ENCODE results near the gene DDB1. TPM values are rescaled to one million over a fixed set of nuclear protein-coding genes. Genes with fewer than 3 reads are reported as not detected.

Gene DDB1
- total and polyA plus RNA-seq, 2 of the 13 experiments (the other 11 are each of a cell fraction or from before 2014, with no cell fraction given), result 217 to 266 TPM

DNA sequence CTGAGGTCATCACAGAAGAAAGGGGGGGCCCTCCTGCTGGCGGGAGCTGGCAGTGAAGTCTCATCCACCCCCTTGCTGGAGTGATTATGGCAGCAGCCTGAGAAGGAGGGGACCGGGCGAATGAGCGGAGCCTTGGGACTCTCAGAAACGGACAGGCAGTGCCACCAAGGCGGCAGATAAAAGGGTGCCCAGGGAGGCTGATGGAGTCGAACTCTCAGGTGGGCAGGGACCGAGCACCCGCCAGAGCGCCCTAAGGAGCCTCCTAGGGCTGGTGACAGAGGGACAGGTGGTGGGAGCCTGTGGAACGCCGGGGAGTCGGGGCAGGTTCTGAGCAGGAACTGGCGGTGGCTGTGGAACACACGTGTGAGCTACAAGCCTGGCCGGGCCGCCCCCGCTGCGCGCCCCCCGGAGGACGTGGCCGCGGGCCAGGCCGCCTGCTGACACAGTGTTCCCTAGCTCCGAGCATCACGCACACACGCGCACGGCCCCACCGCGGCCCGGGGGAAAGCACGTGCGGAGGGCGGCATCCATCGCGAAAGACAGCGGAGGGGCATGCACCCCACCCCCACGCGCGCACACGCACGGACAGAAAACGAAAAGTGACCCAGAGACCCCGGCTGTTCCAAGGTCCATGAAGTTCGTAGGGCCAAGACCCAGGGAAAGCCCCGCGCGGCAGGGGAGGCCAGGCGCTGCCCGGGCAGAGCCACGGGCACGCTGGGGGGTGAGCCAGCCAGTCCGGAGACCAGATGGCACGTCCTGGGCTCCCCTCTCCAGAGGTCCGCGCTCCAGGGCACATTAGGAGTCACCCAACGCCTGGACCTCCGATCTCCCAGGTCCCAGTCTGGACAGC, 38.8 kb downstream of the DDB1 start (continued):
- TF ChIP-seq, protein P1, sequence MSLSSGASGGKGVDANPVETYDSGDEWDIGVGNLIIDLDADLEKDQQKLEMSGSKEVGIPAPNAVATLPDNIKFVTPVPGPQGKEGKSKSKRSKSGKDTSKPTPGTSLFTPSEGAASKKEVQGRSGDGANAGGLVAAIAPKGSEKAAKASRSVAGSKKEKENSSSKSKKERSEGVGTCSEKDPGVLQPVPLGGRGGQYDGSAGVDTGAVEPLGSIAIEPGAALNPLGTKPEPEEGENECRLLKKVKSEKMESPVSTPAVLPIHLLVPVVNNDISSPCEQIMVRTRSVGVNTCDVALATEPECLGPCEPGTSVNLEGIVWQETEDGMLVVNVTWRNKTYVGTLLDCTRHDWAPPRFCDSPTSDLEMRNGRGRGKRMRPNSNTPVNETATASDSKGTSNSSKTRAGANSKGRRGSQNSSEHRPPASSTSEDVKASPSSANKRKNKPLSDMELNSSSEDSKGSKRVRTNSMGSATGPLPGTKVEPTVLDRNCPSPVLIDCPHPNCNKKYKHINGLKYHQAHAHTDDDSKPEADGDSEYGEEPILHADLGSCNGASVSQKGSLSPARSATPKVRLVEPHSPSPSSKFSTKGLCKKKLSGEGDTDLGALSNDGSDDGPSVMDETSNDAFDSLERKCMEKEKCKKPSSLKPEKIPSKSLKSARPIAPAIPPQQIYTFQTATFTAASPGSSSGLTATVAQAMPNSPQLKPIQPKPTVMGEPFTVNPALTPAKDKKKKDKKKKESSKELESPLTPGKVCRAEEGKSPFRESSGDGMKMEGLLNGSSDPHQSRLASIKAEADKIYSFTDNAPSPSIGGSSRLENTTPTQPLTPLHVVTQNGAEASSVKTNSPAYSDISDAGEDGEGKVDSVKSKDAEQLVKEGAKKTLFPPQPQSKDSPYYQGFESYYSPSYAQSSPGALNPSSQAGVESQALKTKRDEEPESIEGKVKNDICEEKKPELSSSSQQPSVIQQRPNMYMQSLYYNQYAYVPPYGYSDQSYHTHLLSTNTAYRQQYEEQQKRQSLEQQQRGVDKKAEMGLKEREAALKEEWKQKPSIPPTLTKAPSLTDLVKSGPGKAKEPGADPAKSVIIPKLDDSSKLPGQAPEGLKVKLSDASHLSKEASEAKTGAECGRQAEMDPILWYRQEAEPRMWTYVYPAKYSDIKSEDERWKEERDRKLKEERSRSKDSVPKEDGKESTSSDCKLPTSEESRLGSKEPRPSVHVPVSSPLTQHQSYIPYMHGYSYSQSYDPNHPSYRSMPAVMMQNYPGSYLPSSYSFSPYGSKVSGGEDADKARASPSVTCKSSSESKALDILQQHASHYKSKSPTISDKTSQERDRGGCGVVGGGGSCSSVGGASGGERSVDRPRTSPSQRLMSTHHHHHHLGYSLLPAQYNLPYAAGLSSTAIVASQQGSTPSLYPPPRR (CRISPR knock-in tag; IDR thresholded peaks at IDR 0.05; ENCODE audit: borderline replicate concordance), result no peak; the same call in 1 of the 2 replicates
- TF ChIP-seq, protein P2, sequence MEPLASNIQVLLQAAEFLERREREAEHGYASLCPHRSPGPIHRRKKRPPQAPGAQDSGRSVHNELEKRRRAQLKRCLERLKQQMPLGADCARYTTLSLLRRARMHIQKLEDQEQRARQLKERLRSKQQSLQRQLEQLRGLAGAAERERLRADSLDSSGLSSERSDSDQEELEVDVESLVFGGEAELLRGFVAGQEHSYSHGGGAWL (CRISPR knock-in tag; IDR thresholded peaks at IDR 0.05), result peak; percentile 55
- TF ChIP-seq HCFC1 (IDR thresholded peaks at IDR 0.05; ENCODE audit: low read depth, low read length), result no peak
- TF ChIP-seq ZNF101 (CRISPR knock-in tag; IDR thresholded peaks at IDR 0.05; ENCODE audit: borderline replicate concordance, low read depth), result no peak
- TF ChIP-seq, protein P3, sequence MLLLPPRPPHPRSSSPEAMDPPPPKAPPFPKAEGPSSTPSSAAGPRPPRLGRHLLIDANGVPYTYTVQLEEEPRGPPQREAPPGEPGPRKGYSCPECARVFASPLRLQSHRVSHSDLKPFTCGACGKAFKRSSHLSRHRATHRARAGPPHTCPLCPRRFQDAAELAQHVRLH (CRISPR knock-in tag; IDR thresholded peaks at IDR 0.05; ENCODE audit: borderline replicate concordance, low read depth), result no peak; the same call in 1 of the 2 replicates
- TF ChIP-seq, protein P4, sequence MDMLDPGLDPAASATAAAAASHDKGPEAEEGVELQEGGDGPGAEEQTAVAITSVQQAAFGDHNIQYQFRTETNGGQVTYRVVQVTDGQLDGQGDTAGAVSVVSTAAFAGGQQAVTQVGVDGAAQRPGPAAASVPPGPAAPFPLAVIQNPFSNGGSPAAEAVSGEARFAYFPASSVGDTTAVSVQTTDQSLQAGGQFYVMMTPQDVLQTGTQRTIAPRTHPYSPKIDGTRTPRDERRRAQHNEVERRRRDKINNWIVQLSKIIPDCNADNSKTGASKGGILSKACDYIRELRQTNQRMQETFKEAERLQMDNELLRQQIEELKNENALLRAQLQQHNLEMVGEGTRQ (IDR thresholded peaks at IDR 0.05; ENCODE audit: low read depth, low read length), result no peak
- TF ChIP-seq, protein P4 (CRISPR knock-in tag; IDR thresholded peaks at IDR 0.05; ENCODE audit: borderline replicate concordance), result no peak
- no peak for TF ChIP-seq ZMYM4 (CRISPR knock-in tag; IDR thresholded peaks at IDR 0.05)
- no peak for TF ChIP-seq GATAD2A (CRISPR knock-in tag; IDR thresholded peaks at IDR 0.05)
- no peak for TF ChIP-seq HMG20B (CRISPR knock-in tag; conservative IDR thresholded peaks at IDR 0.05)
- no peak for TF ChIP-seq ZNF383 (CRISPR knock-in tag; IDR thresholded peaks at IDR 0.05; ENCODE audit: borderline replicate concordance)
- TF ChIP-seq EZH2 (conservative IDR thresholded peaks at IDR 0.05; ENCODE audit: low read depth, low read length), result no peak
- TF ChIP-seq, protein P5, sequence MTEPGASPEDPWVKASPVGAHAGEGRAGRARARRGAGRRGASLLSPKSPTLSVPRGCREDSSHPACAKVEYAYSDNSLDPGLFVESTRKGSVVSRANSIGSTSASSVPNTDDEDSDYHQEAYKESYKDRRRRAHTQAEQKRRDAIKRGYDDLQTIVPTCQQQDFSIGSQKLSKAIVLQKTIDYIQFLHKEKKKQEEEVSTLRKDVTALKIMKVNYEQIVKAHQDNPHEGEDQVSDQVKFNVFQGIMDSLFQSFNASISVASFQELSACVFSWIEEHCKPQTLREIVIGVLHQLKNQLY (CRISPR knock-in tag; IDR thresholded peaks at IDR 0.05), result no peak
- TF ChIP-seq GATA4 (IDR thresholded peaks at IDR 0.05; ENCODE audit: borderline replicate concordance, low read depth), result no peak
- no peak for TF ChIP-seq RFXANK (CRISPR knock-in tag; IDR thresholded peaks at IDR 0.05)
- TF ChIP-seq ZFY (CRISPR knock-in tag; IDR thresholded peaks at IDR 0.05), result peak; percentile 22
- TF ChIP-seq ZNF652 (CRISPR knock-in tag; IDR thresholded peaks at IDR 0.05; ENCODE audit: borderline replicate concordance, low read depth), result no peak
- no peak; the same call in 1 of the 2 replicates for TF ChIP-seq ESRRA (CRISPR knock-in tag; IDR thresholded peaks at IDR 0.05; ENCODE audit: low read depth)
- TF ChIP-seq MXD4 (CRISPR knock-in tag; IDR thresholded peaks at IDR 0.05), result peak; percentile 28; the same call in 1 of the 2 replicates
